ENCODE measurements around the gene LRRC3. TPM values are rescaled to one million over a fixed set of nuclear protein-coding genes. Genes with fewer than 3 reads are reported as not detected.

The LRRC3 gene
- total RNA-seq, 4 donors from 2014 or later: 0.78 to 0.92 (median 0.85) TPM

DNA sequence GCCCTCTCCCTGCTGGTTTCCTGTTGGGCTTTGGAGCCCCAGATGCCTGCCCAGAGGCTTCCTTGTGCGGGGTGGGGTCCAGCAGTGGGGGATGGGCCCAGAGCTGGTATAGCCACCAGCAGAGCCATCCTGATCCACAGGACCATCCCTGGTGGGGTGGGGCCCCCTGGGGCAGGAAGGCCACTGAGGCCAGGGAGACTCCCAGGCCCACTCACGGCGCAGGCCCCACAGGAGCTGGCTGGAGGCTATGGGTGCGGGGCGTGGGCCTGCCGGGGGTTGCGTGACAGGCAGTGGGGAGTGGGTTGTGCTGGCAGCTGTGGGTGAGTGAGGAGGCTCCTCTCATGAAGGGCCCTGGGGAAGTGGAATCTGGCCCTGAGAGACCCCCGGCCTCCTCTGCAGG lies 5.7 kb downstream of the LRRC3 start:
- Histone ChIP-seq H3K27me3 (no peaks in the 10 kb centered on the region), H3K4me3 (replicated peaks in 1 of 3) (no peak overlapping the region), H3K27ac (no peak overlapping the region), H3K4me1 (peaks cover 3 to 9% of the 10 kb centered on the region in 2 donors), H3K36me3 (no peaks in the 10 kb centered on the region), H3K9me3 (no peaks in the 10 kb centered on the region)
- DNase-seq: no peak
- TF ChIP-seq, protein P1, sequence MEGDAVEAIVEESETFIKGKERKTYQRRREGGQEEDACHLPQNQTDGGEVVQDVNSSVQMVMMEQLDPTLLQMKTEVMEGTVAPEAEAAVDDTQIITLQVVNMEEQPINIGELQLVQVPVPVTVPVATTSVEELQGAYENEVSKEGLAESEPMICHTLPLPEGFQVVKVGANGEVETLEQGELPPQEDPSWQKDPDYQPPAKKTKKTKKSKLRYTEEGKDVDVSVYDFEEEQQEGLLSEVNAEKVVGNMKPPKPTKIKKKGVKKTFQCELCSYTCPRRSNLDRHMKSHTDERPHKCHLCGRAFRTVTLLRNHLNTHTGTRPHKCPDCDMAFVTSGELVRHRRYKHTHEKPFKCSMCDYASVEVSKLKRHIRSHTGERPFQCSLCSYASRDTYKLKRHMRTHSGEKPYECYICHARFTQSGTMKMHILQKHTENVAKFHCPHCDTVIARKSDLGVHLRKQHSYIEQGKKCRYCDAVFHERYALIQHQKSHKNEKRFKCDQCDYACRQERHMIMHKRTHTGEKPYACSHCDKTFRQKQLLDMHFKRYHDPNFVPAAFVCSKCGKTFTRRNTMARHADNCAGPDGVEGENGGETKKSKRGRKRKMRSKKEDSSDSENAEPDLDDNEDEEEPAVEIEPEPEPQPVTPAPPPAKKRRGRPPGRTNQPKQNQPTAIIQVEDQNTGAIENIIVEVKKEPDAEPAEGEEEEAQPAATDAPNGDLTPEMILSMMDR (IDR thresholded peaks at IDR 0.05): no peak
- TF ChIP-seq POLR2A (IDR thresholded peaks at IDR 0.05): no peak
- 90 to 96% methylated on average over 5 to 6 of the region's 8 CpGs for WGBS, 2 donors
- intact Hi-C loops (cut with DNase I): no loop called here

DNA sequence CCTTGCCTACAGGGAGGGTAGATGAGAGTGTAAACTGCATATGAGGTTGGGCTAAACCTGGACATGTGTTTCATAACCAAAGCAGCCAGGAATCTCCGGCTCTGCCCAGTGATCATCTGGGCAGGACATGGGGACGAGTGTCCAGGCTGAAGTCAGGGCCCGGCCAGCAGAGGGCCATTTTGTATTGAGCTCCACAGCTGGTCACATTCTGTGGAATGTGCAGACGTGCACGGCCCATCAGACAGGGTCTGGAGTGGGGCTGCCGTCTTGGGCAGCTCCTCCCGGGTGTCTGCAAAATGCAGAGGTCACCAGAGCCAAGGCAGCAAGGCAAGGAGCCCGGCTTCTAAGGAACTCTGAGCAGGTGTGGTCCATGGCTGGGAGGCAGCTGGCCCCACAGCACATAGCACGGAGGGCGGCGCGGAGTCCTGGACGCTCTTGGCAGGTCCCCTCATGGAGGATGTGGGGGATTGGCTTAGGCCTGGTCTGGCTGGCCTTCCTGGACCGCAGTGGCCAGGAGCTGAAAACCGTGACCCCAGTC lies 6.2 kb downstream of the LRRC3 start:
- intact Hi-C loops (cut with DNase I): no loop called here
- H3K27me3 ChIP-seq: no peaks in the 10 kb centered on the region
- WGBS, 2 donors: 73 to 75% methylated on average over 5 to 6 of the region's 15 CpGs
- H3K27ac ChIP-seq: no peak overlapping the region
- H3K4me3 ChIP-seq (replicated peaks in 1 of 3): no peak overlapping the region
- no peaks in the 10 kb centered on the region for H3K9me3 ChIP-seq
- peak in 1 of 2 donors; percentile 14 for DNase-seq
- TF ChIP-seq POLR2A (IDR thresholded peaks at IDR 0.05): no peak
- TF ChIP-seq, protein P1 (IDR thresholded peaks at IDR 0.05): peak in 1 of 6 experiments; percentile 16
- H3K36me3 ChIP-seq: no peaks in the 10 kb centered on the region
- H3K4me1 ChIP-seq: peaks cover 3 to 5% of the 10 kb centered on the region in 2 donors

DNA sequence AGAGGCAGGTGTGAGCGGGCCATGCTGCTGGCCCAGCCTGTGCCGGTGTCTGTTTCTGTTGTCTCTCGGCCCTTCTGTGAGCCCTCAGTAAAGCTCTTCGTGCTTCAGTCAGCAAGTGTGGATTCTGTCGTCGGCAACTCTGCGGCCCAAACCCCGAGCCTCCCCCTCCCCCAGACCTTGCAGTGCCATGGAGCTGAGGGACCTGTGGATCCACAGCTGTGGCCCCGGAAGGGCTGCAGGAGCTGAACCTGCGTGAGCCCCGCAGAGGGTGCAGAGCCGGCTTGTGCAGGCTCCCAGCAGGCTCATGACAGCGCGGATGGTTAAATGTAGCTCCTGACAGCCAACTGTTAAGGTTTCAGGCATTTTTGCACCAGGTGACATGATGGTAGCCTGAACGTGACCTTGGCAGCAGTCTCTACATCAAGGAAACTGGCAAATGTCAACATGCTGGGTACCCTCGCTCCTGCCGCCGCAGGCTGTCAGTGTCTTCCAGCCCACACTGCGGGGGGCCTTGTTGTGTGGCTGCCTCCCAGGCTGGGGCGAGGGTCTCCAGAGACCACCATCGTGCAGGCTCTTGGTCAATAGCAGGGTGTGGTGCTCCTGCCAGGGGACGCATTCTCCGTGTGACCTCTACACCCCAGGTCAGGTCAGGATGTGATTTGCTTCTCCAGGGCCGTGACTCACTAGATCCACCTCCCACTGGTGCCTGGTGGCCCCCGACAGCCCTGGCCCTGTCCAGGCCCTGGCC lies 7.0 kb downstream of the LRRC3 start:
- Histone ChIP-seq H3K9me3 (no peaks in the 10 kb centered on the region), H3K27me3 (no peaks in the 10 kb centered on the region), H3K27ac (no peak overlapping the region), H3K36me3 (no peaks in the 10 kb centered on the region), H3K4me3 (replicated peaks in 1 of 3) (no peak overlapping the region), H3K4me1 (peaks cover 3 to 5% of the 10 kb centered on the region in 2 donors)
- 94 to 98% methylated on average over 9 to 17 of the region's 25 CpGs for WGBS, 2 donors
- no peak for TF ChIP-seq POLR2A (IDR thresholded peaks at IDR 0.05)
- TF ChIP-seq, protein P1 (IDR thresholded peaks at IDR 0.05): no peak
- intact Hi-C loops (cut with DNase I): no loop called here
- DNase-seq: no peak

DNA sequence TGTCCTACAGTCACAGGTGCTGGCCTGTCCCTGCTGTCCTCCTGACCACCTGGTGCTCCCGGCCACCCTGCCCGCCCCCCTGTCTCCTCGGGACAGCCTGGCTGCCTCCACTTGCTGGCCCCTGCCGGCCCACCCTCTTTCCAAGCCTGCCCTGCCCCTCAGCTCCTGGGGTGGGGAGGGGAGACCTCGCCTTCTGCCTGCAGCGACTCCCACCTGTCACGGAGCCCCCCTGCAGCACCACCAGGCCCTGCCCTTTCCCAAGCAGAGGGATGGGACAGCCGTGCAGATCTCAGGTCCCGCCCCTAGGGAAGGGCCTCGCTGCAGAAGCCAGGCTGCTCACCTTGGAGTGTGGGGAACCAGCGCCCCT lies 7.5 kb downstream of the LRRC3 start:
- no peak for DNase-seq
- Histone ChIP-seq H3K27me3 (no peaks in the 10 kb centered on the region), H3K4me1 (peaks cover 3 to 5% of the 10 kb centered on the region in 2 donors), H3K36me3 (no peaks in the 10 kb centered on the region), H3K9me3 (no peaks in the 10 kb centered on the region), H3K27ac (no peak overlapping the region), H3K4me3 (replicated peaks in 1 of 3) (no peak overlapping the region)
- intact Hi-C loops (cut with DNase I): no loop called here
- no peak for TF ChIP-seq POLR2A (IDR thresholded peaks at IDR 0.05)
- TF ChIP-seq, protein P1 (IDR thresholded peaks at IDR 0.05): no peak
- 80 to 87% methylated on average over 4 to 11 of the region's 11 CpGs for WGBS, 2 donors

DNA sequence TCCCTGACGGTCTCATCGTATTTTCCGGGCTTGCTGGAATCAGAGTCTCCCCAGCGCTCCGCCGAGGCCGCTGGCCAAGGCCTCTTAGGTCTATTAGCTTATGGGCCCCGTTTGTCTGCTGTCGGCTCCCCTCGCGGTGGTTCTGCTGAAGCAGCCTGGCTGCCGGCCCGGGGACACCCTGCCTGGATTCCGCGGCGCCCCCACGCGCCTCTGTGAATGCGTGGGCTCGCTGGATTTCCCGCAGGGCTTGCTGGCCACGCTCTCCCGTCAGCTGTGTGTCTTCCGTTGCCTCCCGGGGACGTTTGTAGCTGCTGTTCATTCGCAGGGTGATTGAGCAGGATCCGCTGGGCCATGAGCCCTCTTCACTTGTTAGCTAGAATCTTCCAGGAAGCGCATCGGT lies 8.4 kb downstream of the LRRC3 start:
- Histone ChIP-seq H3K36me3 (no peaks in the 10 kb centered on the region), H3K9me3 (no peaks in the 10 kb centered on the region), H3K27me3 (no peaks in the 10 kb centered on the region), H3K4me3 (replicated peaks in 1 of 3) (no peak overlapping the region), H3K4me1 (peaks cover 3 to 5% of the 10 kb centered on the region in 2 donors), H3K27ac (no peak overlapping the region)
- TF ChIP-seq POLR2A (IDR thresholded peaks at IDR 0.05): no peak
- TF ChIP-seq, protein P1 (IDR thresholded peaks at IDR 0.05): no peak
- 35 to 47% methylated on average over 17 to 24 of the region's 30 CpGs for WGBS, 2 donors
- DNase-seq: peak in 1 of 2 donors; percentile 13
- intact Hi-C loops (cut with DNase I): no loop called here
